Activated CD4-positive, alpha-beta T cell treated with anti-CD3 and anti-CD28 coated beads, Interleukin-2, Interleukin-6, amounts not matched to agents 100 ng/mL and 50 ng/mL, durations not matched to agents 16 hours and 8 hours (primary cell): Measurements from ENCODE around the gene VPS11.

Source experiments
- DNase-seq: peaks from one replicate; pipeline ENCODE4 v3.0.0-alpha.2; 2020

The VPS11 gene

GRCh38 chr11:119126675-119127268 lies 59.2 kb downstream of the VPS11 start:
- DNase-seq, result no peak

GRCh38 chr11:119130662-119131061 lies 63.0 kb downstream of the VPS11 start:
- DNase-seq, result no peak
